Keratinocyte (primary cell): Measurements from ENCODE around the gene GRN. TPM values are rescaled to one million over a fixed set of nuclear protein-coding genes. Genes with fewer than 3 reads are reported as not detected.

Experiments
- DNase-seq: peaks from one replicate; pipeline ENCODE4 v3.0.0-alpha.2; 2011; ENCODE audit warnings: low read depth, missing footprints, low spot score
- FAIRE-seq: peaks from 2 replicates; lab custom pipeline; 2011; peaks lifted over from hg19 to GRCh38; lab: Jason Lieb, UNC
- H2AFZ ChIP-seq: 2 replicates; pipeline ENCODE4 v1.6.0; 2012; ENCODE audit warnings: low read length, control low read depth, inconsistent platforms; ENCODE audit not compliant: control insufficient read depth
- H3K27ac ChIP-seq: 2 replicates; pipeline ENCODE4 v1.5.1; 2011; ENCODE audit warnings: low read length; ENCODE audit not compliant: control insufficient read depth, insufficient read depth
- H3K27me3 ChIP-seq: 3 replicates; pipeline ENCODE4 v1.6.0; 2011; ENCODE audit warnings: low read length; ENCODE audit not compliant: control insufficient read depth, insufficient read depth; ENCODE audit errors: extremely low read depth
- H3K36me3 ChIP-seq, 2 experiments: 2 replicates in 1 of 2; 3 replicates in 1 of 2; pipeline ENCODE4 v1.5.1; 2011; ENCODE audit warnings: low read length in 2 of 2, mild to moderate bottlenecking in 1 of 2; ENCODE audit not compliant: control insufficient read depth in 2 of 2, insufficient read depth in 2 of 2; ENCODE audit errors: extremely low read depth in 1 of 2
- H3K4me1 ChIP-seq: 3 replicates; pipeline ENCODE4 v1.5.1; 2011; ENCODE audit warnings: low read length; ENCODE audit not compliant: control insufficient read depth, insufficient read depth; ENCODE audit errors: extremely low read depth
- H3K4me2 ChIP-seq: 3 replicates; pipeline ENCODE4 v1.6.0; 2011; ENCODE audit warnings: low read depth, low read length; ENCODE audit not compliant: control insufficient read depth, insufficient read depth; ENCODE audit errors: extremely low read depth
- H3K4me3 ChIP-seq, 3 experiments: fragments of 200-600 bp in 1 of 3; sonication (generic) in 1 of 3; 2 replicates in 2 of 3; 3 replicates in 1 of 3; pipeline ENCODE4 v1.5.1; 2011 to 2016; ENCODE audit warnings: low read length in 3 of 3, mild to moderate bottlenecking in 3 of 3, control low read depth in 2 of 3, inconsistent platforms in 1 of 3, low read depth in 1 of 3, mixed read lengths in 1 of 3, mixed run types in 1 of 3, moderate library complexity in 1 of 3; ENCODE audit not compliant: control insufficient read depth in 2 of 3, insufficient read depth in 2 of 3; ENCODE audit errors: extremely low read depth in 1 of 3
- H3K79me2 ChIP-seq: 2 replicates; pipeline ENCODE4 v1.6.0; 2012; ENCODE audit warnings: low read length; ENCODE audit not compliant: control insufficient read depth, insufficient read depth
- H3K9ac ChIP-seq: 3 replicates; pipeline ENCODE4 v1.6.0; 2011; ENCODE audit warnings: low read length; ENCODE audit not compliant: control insufficient read depth, insufficient read depth; ENCODE audit errors: extremely low read depth
- H3K9me1 ChIP-seq: 3 replicates; pipeline ENCODE4 v1.6.0; 2011; ENCODE audit warnings: low read length; ENCODE audit not compliant: control insufficient read depth, insufficient read depth; ENCODE audit errors: extremely low read depth
- H3K9me3 ChIP-seq: 2 replicates; pipeline ENCODE4 v1.5.1; 2012; ENCODE audit warnings: low read depth, low read length; ENCODE audit not compliant: control insufficient read depth
- H4K20me1 ChIP-seq: 3 replicates; pipeline ENCODE4 v1.6.0; 2011; ENCODE audit warnings: low read length; ENCODE audit not compliant: control insufficient read depth, insufficient read depth; ENCODE audit errors: extremely low read depth
- CTCF ChIP-seq, 3 experiments: IDR thresholded peaks in 1 of 3; conservative IDR thresholded peaks in 1 of 3; optimal IDR thresholded peaks in 1 of 3; 2 replicates in 2 of 3; 3 replicates in 1 of 3; pipeline versions ENCODE3 to v1.5.1; 2011; ENCODE audit warnings: low read length in 3 of 3, mild to moderate bottlenecking in 3 of 3, moderate library complexity in 2 of 3, control low read depth in 1 of 3, inconsistent platforms in 1 of 3; ENCODE audit not compliant: insufficient read depth in 2 of 3; ENCODE audit errors: extremely low read depth in 1 of 3
- EZH2 ChIP-seq: IDR thresholded peaks from one replicate; pipeline ENCODE4 v1.6.1; 2012; ENCODE audit warnings: inconsistent platforms, mild to moderate bottlenecking, low read length, moderate library complexity
- dilution Hi-C: fragments of 300-500 bp; cut with MboI; formaldehyde crosslinking; loops from one replicate; pipeline ENCODE4 v1.7.0; 2020; ENCODE audit warnings: low sequenced_read_pairs; ENCODE audit not compliant: extremely low pct_ligation_motif_present
- polyA plus RNA-seq, 5 experiments: library from polyadenylated mRNA; depleted of rRNA in 3 of 5; stranded (reverse) in 3 of 5; stranded (forward) in 1 of 5; unstranded in 1 of 5; fragments of >200 nt; gene quantifications; 1 replicate in 1 of 5; 2 replicates in 3 of 5; 3 replicates in 1 of 5; pipeline versions ENCODE4 v1.2.1 to v1.2.3, GENCODE V29; 2011 to 2012; ENCODE audit warnings: missing spikeins in 2 of 5, low read depth in 1 of 5, low replicate concordance in 1 of 5

GRN gene
- polyA plus RNA-seq, 1 donor (not counting 4 experiments of a cell fraction or from before 2014, with no cell fraction given) = 179 TPM

GRCh38 chr17:44372036-44372435, 26.9 kb downstream of the GRN start:
- Histone ChIP-seq H3K4me2 (no peak overlapping the region), H3K4me1 (no peaks in the 10 kb centered on the region), H3K36me3 (no peaks in the 10 kb centered on the region), H3K9me3 (no peaks in the 10 kb centered on the region), H3K27me3 (peaks cover 8% of the 10 kb centered on the region), H3K9me1 (no peaks in the 10 kb centered on the region), H3K4me3 (no peak overlapping the region), H3K27ac (no peak overlapping the region), H2AFZ (no peak overlapping the region), H4K20me1 (no peaks in the 10 kb centered on the region), H3K79me2 (no peaks in the 10 kb centered on the region), H3K9ac (no peak overlapping the region)
- no peak for TF ChIP-seq CTCF (optimal IDR thresholded peaks at IDR 0.05 in 1 of 3, IDR thresholded peaks at IDR 0.05 in 1 of 3, conservative IDR thresholded peaks at IDR 0.05 in 1 of 3; ENCODE audit: extremely low read depth in 1 of 3, insufficient read depth in 2 of 3, low read length in 3 of 3)
- DNase-seq = no peak
- dilution Hi-C loops = no loop called here
- no peak for FAIRE-seq

GRCh38 chr17:44374306-44375195, 29.4 kb downstream of the GRN start:
- H3K4me3 ChIP-seq = no peak overlapping the region
- H3K27me3 ChIP-seq = no peaks in the 10 kb centered on the region
- H3K9me3 ChIP-seq = no peaks in the 10 kb centered on the region
- no peaks in the 10 kb centered on the region for H3K36me3 ChIP-seq
- H3K27ac ChIP-seq = no peak overlapping the region
- H3K4me2 ChIP-seq = no peak overlapping the region
- FAIRE-seq = no peak
- H4K20me1 ChIP-seq = no peaks in the 10 kb centered on the region
- no peaks in the 10 kb centered on the region for H3K79me2 ChIP-seq
- TF ChIP-seq CTCF (optimal IDR thresholded peaks at IDR 0.05 in 1 of 3, IDR thresholded peaks at IDR 0.05 in 1 of 3, conservative IDR thresholded peaks at IDR 0.05 in 1 of 3; ENCODE audit: extremely low read depth in 1 of 3, insufficient read depth in 2 of 3, low read length in 3 of 3) (no peak), EZH2 (no peak)
- no peak overlapping the region for H3K9ac ChIP-seq
- no peak overlapping the region for H2AFZ ChIP-seq
- no peaks in the 10 kb centered on the region for H3K9me1 ChIP-seq
- DNase-seq = no peak
- no peaks in the 10 kb centered on the region for H3K4me1 ChIP-seq
- dilution Hi-C loops = no loop called here
